Stimulated activated CD8-positive, alpha-beta memory T cell treated with anti-CD3 and anti-CD28 coated beads, Interleukin-12 subunit alpha, Interleukin-12 subunit beta, amount 100 ng/mL, for 1 hour (primary cell): Measurements from ENCODE around the gene HK2.

Experiments used
- DNase-seq: peaks from one replicate; pipeline ENCODE4 v3.0.0-alpha.2; 2020; ENCODE audit warnings: low read depth

HK2 gene

GRCh38 chr2:74857215-74857614 is 23.3 kb downstream of the HK2 start:
- no peak for DNase-seq

DNA sequence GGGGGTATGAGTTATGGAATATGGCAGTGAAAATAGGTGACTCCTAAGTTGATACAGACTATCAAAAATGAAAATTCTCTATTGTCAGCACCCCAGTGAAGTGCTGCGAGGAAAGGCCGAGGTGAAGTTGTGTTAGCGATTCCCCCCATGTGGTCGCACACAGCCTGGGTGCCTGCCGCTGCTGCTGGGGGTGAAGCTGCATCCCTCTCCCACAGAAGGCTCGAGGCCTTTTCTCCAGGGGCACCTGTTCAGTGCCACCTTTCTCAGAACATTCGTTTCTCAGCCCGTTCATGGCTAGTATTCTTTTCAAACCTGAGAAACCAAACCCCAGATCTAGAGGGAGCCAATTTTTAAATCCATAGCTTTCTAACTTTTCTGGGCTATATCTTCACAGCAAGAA is 23.8 kb downstream of the HK2 start:
- no peak for DNase-seq

DNA sequence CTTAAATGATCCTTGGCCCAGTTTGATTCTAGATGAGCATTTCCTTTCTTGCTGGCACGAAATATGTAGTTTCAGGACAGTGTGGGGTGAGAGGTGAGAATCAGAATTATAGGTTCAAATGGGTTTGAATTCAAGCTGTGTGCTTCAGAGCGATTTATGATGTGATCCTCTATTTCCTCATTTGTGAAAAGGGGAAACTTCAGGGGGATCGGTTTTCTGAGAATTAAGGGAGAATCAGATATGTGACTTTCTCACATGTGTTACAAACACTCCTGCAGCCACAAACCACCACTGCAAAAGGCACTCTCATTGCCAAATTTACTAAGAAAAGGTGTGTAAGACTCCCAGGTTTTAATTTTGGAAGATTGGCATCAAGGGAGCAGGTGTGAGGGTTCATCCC is 24.4 kb downstream of the HK2 start:
- DNase-seq, result no peak

DNA sequence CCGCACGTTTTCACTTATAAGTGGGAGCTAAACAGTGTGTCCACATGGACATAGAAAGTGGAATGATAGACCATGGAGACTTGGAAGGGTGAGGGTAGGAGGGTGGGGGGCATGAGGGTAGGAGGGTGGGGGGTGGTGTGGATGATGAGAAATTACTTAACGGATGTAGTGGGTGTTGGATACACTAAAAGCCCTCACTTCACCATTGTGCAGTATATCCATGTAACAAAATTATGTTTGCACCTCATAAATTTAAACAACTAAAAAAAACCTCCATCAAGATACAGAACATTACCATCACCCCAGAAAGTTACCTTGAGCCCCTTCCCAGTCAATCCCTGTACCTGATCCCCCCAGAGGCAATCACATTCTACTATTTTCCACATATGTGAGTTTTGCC is 26.2 kb downstream of the HK2 start:
- no peak for DNase-seq

- DNase-seq, result no peak
These were observed 26.6 kb downstream of the HK2 start for GRCh38 chr2:74860521-74860920.

GRCh38 chr2:74861531-74861930 is 27.6 kb downstream of the HK2 start:
- DNase-seq, result no peak

- DNase-seq, result no peak
These were observed 28.4 kb downstream of the HK2 start for GRCh38 chr2:74862020-74862964.

DNA sequence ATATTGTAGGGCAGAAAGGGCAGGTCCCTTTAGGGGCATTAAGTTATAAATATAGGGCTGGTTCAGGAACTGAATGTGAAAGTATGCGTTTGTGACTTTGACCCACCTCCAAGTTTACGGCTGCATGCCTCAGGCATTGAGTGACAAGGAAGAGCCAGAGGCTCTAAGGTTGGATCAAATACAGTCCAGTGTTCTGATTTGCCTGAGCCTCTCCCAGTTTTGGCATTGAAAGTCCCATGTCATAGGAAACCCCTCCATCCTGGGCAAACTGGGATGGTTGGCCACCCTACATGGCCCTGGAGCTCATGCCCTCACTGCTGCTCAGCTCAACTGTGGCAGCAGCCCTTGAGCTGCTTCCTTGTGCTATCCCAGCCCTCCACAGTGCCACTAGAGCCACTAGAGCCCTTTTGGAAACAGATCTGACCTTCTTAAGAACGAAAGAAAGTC is 29.9 kb downstream of the HK2 start:
- no peak for DNase-seq

GRCh38 chr2:74864728-74865722 is 31.1 kb downstream of the HK2 start:
- no peak for DNase-seq

DNA sequence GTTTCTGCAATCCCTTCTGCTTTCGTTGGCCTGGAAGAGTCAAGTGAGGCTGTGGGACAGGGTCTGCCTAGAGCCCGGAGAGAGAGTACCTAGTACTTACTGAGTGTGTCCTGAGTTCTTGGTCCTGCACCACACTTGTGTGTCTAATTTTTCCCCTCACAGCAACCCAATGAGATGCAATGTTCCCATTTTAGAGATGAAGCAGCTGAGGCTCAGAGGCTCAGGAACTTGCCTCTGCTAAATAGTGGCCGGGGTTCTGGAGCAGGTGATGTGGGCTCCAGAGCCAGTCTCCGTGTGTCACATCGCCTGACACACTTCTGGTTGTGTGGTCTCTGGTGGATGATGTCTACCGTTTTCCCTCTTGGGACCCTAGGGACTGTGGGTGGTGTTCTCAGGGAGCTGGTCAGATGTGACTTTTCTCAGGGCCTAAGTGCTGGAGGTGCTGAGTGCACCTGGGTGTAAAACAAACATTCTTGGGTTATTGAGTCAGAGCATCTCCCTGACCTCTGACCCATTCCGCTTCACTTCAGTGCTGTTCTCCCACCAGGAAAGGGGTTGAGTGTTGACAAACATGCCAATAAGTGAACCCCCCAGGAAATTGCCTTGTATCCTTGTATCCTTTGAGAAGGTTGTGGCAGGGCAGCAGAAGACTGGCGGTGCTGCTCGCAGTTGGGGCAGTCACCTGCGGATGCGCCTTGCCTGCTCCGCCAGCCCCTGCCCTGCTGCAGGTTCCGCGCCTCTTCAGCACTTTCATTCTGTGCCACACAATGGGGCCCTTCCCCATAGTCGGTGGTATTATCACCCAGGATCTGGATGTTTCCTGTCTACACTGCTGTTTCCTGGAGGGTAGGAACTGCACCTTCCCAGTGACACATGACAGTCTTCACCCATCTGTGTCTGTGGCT is 32.1 kb downstream of the HK2 start:
- no peak for DNase-seq

DNA sequence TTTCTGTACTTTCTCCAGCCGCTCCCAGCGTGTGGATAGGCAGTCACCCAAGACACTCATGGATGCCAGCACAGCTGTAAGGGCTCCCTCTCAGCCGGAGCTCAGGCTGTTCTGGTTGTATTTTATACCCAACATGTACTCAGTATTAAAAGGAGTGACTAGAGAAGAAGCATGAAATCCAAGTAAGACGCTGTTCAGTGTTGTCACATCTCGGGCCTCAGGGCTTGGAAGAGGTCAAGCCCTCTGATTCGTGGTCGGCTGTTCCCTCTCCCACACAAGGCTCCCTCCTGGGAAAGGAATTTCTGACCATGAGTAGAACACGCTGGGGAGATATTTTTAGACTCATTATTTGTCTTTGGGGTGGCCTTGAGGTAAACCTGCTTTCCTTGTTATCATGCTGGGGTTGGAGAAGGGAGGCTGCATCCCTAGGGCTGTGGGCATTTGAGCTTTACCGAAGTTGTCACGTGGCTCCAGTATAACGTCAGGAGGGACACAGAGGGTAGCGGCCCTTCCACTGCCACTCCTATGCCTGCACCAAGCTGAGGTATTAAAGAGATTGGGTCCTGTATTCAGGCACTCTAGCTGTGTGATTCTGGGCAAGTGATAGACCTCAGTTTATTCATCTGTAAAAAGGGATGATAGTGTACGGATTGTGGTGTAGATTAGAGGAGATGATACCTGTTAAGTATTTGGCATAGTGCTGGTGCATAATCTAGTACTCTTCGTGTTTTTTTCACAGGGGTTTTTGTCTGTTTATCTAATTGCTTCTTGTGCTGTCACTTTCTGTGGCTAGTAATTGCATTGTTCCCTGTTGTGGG is 34.1 kb downstream of the HK2 start:
- no peak for DNase-seq

DNA sequence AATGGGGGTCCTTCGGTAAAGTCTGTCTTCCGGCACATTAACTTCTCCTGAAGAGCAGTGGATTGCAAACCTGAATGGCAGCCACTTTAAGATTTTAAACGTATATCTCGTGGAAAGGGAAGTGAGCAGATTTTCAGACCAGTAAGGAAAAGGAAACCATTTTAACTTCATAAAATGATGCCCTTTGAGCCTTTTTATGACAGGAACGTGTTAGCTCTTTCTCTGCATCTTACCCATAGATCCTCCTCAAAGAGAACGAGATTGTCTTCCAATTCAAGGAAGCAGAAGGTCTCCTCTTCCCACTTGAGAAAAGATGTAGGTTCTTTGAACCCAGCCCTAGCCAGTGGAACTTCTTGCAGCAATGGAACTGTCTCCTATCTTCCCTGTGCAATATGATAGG is 35.6 kb downstream of the HK2 start:
- DNase-seq, result no peak

DNA sequence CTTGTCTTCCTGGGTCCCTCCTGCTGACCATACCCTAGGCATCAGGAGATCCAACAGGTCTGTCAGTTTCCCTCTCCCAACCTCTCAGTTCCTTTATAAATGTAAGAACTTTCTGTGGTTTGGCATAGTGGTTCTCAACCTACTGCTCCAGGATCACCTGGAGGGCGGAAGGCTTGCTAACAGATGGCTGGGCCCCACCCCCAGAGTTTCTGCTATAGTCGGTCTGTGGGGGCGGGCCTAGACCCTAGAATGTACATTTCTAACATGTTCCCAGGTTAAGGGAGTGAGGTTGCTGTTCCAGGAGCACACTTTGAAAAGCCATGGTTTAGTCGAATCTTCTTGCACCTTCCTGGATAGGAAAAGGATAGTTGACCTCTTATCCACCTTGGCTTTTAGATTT is 37.0 kb downstream of the HK2 start:
- no peak for DNase-seq

DNA sequence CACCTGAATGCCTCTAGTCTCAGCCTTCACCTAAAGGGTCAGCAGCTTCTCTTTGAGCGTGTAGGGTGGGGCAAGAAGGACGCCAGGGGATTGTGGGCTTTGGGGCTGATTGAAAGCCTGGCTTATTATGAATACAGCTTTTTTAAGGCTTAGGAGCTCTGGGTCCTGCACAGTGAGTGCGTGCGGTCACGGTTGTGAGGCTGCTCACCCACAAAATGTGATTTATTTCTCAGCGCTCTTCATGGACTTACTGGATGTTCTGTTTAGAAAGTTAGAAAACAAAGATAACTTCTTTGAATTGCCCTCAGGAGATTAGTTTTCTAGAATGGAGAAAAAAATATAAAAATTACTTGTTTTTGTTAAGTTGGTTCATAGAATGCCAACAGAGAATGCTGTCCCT is 37.5 kb downstream of the HK2 start:
- DNase-seq, result no peak

- no peak for DNase-seq
These were observed 38.5 kb downstream of the HK2 start for GRCh38 chr2:74872389-74872836.

- no peak for DNase-seq
These were observed 39.2 kb downstream of the HK2 start for GRCh38 chr2:74873012-74873665.

- DNase-seq, result no peak
These were observed 40.0 kb downstream of the HK2 start for GRCh38 chr2:74873678-74874640.

- DNase-seq, result peak; percentile 18
These were observed 42.4 kb downstream of the HK2 start for GRCh38 chr2:74876081-74876886.
